ENCODE measurements around the gene UBAC2.
"Not testable (repeated sequence)": the region's sequence is repeated elsewhere in the genome, so short reads cannot be mapped to it uniquely, and the experiment has no call there.

UBAC2 gene

DNA sequence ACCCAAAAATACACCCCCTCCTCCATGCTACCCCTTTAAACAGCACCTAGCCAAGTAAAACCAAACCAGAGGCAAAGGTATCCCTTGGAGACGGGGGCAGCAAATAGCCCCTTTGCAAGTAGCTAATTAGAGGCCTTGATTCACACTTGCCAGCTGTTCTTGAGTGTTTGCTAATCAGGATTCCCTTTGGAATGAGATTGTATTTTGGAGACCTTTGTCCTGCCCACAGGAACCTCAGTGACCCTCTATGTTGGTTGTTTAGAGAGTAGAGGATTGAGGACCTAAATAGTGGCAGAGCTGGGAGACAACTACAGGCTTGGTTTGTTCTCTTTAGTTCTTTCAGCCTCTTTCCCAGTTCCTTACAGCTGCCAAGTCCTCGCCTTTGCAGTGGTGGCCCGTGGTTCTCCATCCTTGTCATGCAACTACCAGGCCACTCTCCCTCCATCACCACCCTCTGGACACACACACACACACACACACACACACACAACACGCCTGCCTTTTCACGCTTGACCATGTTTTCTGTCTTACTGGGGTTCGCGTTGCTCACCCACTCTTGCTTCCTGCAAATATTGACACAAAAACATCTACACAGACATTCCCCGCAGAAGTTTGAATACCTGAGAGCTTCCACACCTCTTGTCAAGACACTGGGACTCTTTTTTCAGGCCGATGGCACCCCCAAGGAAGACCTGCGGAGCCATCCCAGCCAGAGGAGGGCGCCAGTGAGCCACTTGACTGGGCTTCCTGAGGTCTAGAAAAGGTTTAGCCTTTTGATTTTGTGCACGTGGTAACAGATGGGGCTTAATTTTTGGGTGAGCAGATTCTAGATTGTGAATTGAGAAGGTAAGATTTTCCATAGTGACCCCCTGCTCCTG lies 186.5 kb downstream of the UBAC2 start:
- TF ChIP-seq TAF1 (IDR thresholded peaks at IDR 0.05; ENCODE audit: borderline replicate concordance, low read depth, low read length) (no peak), POLR2A (IDR thresholded peaks at IDR 0.05; ENCODE audit: low read depth, low read length) (no peak), POLR2AphosphoS5 (IDR thresholded peaks at IDR 0.05; ENCODE audit: low read depth, low read length) (no peak)
- DNase-seq (ENCODE audit: insufficient read length) (peak; percentile 69), FAIRE-seq (peak; percentile 95)

DNA sequence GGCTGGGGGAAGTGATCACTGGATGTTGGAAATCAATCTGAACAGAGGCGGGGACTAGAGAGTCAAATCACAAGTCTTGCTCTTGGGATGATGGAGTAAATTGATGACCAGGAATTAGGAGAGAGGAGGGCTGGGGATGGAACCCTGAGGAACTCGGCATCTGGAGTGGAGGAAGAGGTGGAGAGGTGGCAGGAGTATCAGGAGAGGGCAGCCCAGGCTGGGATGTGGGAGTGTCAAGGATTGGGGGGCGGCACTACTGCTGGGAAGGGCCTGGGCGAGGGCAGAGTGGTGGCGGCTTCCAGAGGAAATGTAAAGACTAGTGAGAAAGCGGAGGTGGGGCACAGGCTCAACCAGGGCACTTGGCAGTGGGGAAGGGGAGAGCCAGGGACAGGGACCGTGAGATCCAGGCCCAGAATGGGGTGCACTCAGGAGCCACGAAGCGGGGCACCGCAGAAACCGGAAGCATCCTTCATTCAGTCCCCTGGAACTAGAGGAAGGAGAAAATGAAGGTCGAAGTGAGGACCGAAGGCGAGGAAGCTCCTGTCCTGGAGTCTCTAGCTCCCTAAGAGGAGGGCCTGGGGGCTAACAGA lies 187.8 kb downstream of the UBAC2 start:
- DNase-seq (ENCODE audit: insufficient read length) (no peak), FAIRE-seq (no peak)
- TF ChIP-seq POLR2A (IDR thresholded peaks at IDR 0.05; ENCODE audit: low read depth, low read length) (no peak), POLR2AphosphoS5 (IDR thresholded peaks at IDR 0.05; ENCODE audit: low read depth, low read length) (no peak), TAF1 (IDR thresholded peaks at IDR 0.05; ENCODE audit: borderline replicate concordance, low read depth, low read length) (no peak)

DNA sequence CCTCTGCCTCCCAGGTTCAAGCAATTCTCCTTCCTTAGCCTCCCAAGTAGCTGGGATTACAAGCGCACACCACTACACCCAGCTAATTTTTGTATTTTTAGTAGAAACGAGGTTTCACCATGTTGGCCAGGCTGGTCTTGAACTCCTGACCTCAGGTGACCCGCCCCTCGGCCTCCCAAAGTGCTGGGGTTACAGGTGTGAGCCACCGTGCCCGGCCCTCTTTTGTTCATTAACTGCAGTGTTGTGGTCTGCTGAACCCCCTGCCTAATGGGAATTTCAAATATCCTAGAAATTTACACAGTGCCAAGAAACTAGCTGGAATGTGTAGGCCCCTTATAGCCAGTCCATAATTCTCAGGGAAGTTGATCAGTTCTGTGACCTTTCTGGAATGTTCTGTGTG lies 188.4 kb downstream of the UBAC2 start:
- DNase-seq (ENCODE audit: insufficient read length); FAIRE-seq: not testable (repeated sequence)

DNA sequence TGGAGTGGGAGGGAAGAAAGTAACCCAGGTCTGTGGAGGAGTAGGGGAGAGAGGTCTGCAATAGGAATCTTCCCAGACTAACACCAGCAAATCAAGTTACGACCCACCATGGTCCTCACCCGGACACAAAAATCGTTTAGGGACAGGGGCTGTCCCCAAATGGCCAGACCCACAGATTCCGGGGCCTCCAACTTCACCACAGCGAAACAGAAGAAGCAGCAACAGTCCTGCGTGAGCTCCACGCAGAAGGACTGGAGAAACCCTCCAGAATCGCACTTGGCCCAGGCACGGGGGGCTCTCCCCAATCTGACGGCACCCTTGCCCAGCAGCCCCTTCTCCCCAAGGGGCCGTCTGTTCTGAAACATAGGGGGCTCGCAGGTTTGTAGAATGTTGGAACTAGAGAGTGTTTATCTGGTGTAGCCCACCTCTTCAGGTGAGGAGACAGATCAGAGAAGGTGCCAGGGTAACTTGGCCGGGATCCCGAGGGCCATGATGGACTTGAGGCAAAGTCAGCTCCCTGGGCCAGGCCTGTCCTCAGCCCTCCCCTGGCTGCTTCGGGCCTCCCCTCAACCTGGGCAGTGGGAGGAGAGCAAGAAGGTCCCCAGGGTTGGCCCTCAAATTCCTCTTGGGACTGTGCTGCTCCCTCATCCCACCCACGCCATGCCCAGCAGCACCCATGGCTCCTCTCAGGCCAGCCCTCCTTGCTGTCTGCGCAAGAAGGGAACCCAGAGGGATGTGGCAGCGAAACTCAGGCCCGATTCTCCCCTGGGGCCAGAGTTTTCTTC lies 189.1 kb downstream of the UBAC2 start:
- TF ChIP-seq POLR2A (IDR thresholded peaks at IDR 0.05; ENCODE audit: low read depth, low read length), result no peak
- no peak for TF ChIP-seq TAF1 (IDR thresholded peaks at IDR 0.05; ENCODE audit: borderline replicate concordance, low read depth, low read length)
- TF ChIP-seq POLR2AphosphoS5 (IDR thresholded peaks at IDR 0.05; ENCODE audit: low read depth, low read length), result no peak
- FAIRE-seq, result no peak
- no peak for DNase-seq (ENCODE audit: insufficient read length)

DNA sequence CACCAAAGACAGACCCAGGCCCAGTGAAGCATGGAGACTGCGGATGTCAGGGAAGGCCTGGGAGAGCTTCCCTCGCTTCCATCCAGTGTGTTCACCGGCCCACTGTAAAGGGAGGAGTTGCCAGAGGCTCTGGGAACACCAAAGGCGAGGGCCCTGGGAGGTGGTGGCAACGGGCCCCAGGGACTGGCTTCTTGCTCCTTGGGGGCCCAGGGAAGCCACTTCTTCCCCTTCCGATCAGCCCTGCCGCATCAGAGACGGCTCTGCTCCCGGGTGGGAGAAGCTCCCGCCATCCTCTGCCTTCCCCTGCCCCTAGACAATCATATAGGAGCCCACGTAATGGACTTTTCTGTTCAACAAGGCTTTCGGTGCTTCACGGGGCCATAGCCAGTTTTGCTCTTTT lies 189.9 kb downstream of the UBAC2 start:
- TF ChIP-seq TAF1 (IDR thresholded peaks at IDR 0.05; ENCODE audit: borderline replicate concordance, low read depth, low read length) (no peak), POLR2A (IDR thresholded peaks at IDR 0.05; ENCODE audit: low read depth, low read length) (no peak), POLR2AphosphoS5 (IDR thresholded peaks at IDR 0.05; ENCODE audit: low read depth, low read length) (no peak)
- FAIRE-seq (no peak), DNase-seq (ENCODE audit: insufficient read length) (no peak)

DNA sequence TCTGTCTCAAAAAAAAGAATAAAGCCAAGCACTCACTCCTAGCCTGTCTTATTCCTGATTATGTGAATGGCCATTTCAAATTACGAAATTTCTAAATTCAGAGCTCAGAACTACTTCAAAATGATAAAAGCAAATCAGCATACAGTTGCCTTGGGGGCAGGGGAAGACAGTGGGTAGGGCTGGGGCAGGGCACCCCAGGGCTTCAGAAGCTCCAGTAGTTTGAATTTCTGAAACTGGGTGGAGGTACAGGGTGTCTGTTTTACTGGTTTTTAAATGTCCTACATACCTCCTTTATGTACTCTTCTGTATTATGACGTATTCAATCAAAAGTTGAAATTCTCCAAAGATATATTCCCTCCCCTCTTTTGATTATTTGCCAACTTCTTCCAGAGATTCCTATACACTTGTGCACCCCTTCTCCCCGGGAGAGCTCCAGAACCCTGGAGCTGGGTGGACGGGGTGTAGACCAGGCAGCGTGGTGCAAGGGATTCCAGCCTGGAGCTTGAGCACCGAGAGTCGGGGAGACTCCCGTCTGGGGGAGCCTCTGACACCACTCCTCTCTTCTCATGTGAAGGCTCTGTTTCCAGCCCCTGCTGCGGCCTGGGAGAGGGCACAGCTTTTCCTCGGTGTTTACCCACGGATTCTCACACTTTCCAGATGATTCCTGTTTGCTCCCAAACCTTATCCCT lies 191.3 kb downstream of the UBAC2 start:
- FAIRE-seq (no peak), DNase-seq (ENCODE audit: insufficient read length) (no peak)
- TF ChIP-seq POLR2A (IDR thresholded peaks at IDR 0.05; ENCODE audit: low read depth, low read length) (no peak), TAF1 (IDR thresholded peaks at IDR 0.05; ENCODE audit: borderline replicate concordance, low read depth, low read length) (no peak), POLR2AphosphoS5 (IDR thresholded peaks at IDR 0.05; ENCODE audit: low read depth, low read length) (no peak)

DNA sequence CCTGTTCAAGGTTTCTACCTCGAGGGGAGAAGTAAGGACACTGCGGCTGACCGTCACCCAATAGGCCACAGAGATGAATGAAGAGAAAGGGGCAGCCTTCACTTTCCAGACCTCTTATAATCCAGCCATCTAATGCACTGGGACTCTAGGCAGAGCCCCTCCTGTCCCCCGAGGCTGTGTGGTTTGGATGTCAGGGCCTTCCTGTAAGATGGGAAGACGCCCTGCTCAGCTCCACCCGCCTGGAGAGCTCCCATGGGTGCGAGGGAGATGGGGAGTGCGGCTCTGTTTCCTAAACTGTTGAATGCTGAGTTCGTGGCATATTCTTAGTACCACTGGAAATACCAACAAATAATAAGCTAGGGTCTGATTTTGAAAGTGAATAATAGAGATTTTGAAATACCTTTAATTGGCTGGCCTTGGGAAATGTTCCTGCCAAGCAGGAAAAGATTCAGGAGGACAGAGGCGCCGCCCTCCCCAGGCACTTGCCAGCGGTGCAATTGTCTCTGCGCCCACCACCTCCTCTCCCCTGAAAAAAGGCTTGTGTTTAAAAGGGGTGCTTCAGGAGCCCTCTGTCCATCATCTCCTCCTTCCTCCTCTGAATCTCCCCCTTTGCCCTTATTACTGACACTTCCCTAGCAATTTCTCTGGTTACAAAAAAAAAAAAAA lies 191.9 kb downstream of the UBAC2 start:
- DNase-seq (ENCODE audit: insufficient read length), result no peak

DNA sequence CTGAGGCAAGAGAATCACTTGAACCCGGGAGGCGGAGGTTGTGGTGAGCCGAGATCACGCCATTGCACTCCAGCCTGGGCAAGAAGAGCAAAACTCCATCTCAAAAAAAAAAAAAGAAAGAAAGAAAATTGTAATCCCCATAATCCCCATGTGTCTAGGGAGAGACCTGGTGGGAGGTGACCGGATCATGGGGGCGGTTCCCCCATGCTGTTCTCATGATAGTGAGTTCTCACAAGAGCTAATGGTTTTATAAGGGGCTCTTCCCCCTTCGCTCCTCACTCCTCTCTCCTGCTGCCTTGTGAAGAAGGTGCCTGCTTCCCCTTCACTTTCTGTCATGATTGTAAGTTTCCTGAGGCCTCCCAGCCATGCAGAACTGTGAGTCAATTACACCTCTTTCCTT lies 192.7 kb downstream of the UBAC2 start:
- not testable (repeated sequence) for FAIRE-seq; DNase-seq (ENCODE audit: insufficient read length)

More for the DNA sequence above, 191.9 kb downstream of the UBAC2 start:
- FAIRE-seq, result no peak
- TF ChIP-seq TAF1 (IDR thresholded peaks at IDR 0.05; ENCODE audit: borderline replicate concordance, low read depth, low read length), result no peak

DNA sequence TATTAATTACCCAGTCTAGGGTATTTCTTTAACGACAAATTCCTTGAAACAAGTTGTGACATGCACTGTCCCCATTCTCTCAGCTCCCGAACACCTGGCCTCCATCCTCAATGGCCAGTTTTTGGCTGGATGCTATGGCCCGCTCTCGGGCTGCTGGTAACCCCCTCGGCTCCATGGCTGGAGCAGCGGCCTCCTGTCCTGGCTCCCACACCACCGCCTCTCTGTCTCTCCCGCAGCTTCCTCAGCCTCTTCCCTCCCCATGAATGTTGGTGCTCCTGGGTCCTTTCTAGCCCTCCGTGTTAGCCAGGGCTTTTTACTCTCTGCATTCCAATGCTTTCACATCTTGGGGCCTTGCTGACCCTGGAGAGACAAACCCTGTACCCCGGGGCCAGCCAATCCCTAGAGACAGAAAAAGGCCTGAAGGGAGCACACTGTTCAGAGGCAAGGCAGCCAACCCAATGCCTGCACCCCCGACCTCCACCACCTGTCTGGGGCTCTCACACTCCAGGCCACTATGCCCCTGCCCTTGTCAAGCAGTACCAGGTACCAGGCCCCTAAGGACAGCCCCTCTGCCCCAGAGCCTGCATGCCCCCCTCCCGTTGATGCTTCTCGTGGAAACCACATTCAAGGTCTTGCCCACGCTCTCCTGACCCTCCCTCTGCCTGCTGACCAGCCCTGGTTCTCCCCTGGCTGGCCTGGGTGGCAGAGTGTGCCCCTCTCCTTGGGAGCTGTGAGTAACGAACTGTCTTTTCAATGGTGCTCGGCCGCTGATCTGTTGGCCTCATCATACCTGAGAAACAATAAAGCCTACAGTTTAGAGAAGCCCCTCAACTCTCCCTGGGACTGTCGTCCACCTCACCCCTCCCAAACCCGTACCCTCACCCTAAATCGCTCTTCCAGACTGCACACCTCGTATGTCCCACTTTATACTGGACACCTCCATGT lies 193.4 kb downstream of the UBAC2 start:
- TF ChIP-seq POLR2AphosphoS5 (IDR thresholded peaks at IDR 0.05; ENCODE audit: low read depth, low read length) (no peak), TAF1 (IDR thresholded peaks at IDR 0.05; ENCODE audit: borderline replicate concordance, low read depth, low read length) (no peak), POLR2A (IDR thresholded peaks at IDR 0.05; ENCODE audit: low read depth, low read length) (no peak)
- no peak for FAIRE-seq
- DNase-seq (ENCODE audit: insufficient read length), result no peak

DNA sequence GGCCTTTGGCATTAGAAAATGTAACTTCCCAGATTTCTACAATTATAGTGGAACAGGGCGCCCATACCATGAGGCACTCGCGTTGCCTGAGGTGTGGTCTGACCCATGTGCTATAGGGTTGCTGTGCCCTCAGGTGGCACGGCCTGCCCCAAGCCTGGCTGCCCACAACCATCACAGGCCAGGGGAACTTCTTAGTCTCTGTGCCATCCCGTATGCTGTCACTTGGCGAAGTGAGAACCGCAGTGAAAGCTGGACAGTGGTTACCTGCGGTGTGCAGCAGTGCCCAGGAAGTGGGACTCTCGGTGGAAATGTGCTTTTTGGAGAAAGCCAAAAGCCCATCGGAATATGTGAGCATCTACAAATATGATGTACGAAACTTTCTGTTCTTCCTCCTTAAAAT lies 194.8 kb downstream of the UBAC2 start:
- TF ChIP-seq POLR2AphosphoS5 (IDR thresholded peaks at IDR 0.05; ENCODE audit: low read depth, low read length) (no peak), POLR2A (IDR thresholded peaks at IDR 0.05; ENCODE audit: low read depth, low read length) (no peak), TAF1 (IDR thresholded peaks at IDR 0.05; ENCODE audit: borderline replicate concordance, low read depth, low read length) (no peak)

More for the DNA sequence above, 194.8 kb downstream of the UBAC2 start:
- FAIRE-seq, result no peak
- no peak for DNase-seq (ENCODE audit: insufficient read length)
